ENCODE results near the gene TMEM25.
"Not testable (repeated sequence)": the region's sequence is repeated elsewhere in the genome, so short reads cannot be mapped to it uniquely, and the experiment has no call there.

Gene TMEM25

GRCh38 chr11:118530683-118531596 is at the start of gene TMEM25:
TMEM25 (plus strand) TSS chr11:118531192; CDS start chr11:118531802, 610 bp downstream.
- DNase-seq, result peak; percentile 60 to 64

GRCh38 chr11:118481238-118481637 is 49.8 kb upstream of the TMEM25 start:
- DNase-seq, result not testable (repeated sequence)

- no peak for DNase-seq
These were observed 46.6 kb upstream of the TMEM25 start for GRCh38 chr11:118484405-118484804.

- DNase-seq, result no peak
These were observed 45.7 kb upstream of the TMEM25 start for GRCh38 chr11:118485273-118485672.

- peak; percentile 43 to 84 for DNase-seq
These were observed 42.4 kb upstream of the TMEM25 start for GRCh38 chr11:118488480-118489109.

GRCh38 chr11:118491041-118491440 is 40.0 kb upstream of the TMEM25 start:
- no peak for DNase-seq

- DNase-seq, result no peak
These were observed 33.2 kb upstream of the TMEM25 start for GRCh38 chr11:118497831-118498230.

- no peak for DNase-seq
These were observed 27.8 kb upstream of the TMEM25 start for GRCh38 chr11:118503216-118503615.

GRCh38 chr11:118511601-118512000 is 19.4 kb upstream of the TMEM25 start:
- DNase-seq, result no peak

GRCh38 chr11:118514103-118514502 is 16.9 kb upstream of the TMEM25 start:
- DNase-seq, result no peak

GRCh38 chr11:118519549-118519948 is 11.4 kb upstream of the TMEM25 start:
- DNase-seq, result no peak

GRCh38 chr11:118521892-118522311 is 9.1 kb upstream of the TMEM25 start:
- no peak for DNase-seq

- no peak for DNase-seq
These were observed 8.4 kb upstream of the TMEM25 start for GRCh38 chr11:118522571-118523072.

GRCh38 chr11:118524356-118524755 is 6.6 kb upstream of the TMEM25 start:
- no peak for DNase-seq

GRCh38 chr11:118524757-118525470 is 6.1 kb upstream of the TMEM25 start:
- no peak for DNase-seq

GRCh38 chr11:118526688-118527087 is 4.3 kb upstream of the TMEM25 start:
- no peak for DNase-seq

GRCh38 chr11:118527109-118527508 is 3.9 kb upstream of the TMEM25 start, which contains the start of gene TTC36:
TTC36 (plus strand) TSS chr11:118527474; CDS start chr11:118527495, 21 bp downstream.
- DNase-seq, result no peak

GRCh38 chr11:118528511-118528910 is 2.5 kb upstream of the TMEM25 start:
- DNase-seq, result no peak

GRCh38 chr11:118529584-118530175 is 1.3 kb upstream of the TMEM25 start:
- no peak for DNase-seq

- DNase-seq, result no peak
These were observed 761 bp upstream of the TMEM25 start for GRCh38 chr11:118530180-118530682.

GRCh38 chr11:118531597-118532084 is 649 bp downstream of the TMEM25 start:
- no peak for DNase-seq

- DNase-seq, result no peak
These were observed 1.1 kb downstream of the TMEM25 start for GRCh38 chr11:118532091-118532490.

All from hippocampal formation (tissue), 2 donors.